ENCODE results near the gene TLR5. TPM values are rescaled to one million over a fixed set of nuclear protein-coding genes. Genes with fewer than 3 reads are reported as not detected.

The TLR5 gene
- 10 to 100 TPM in 1 of 4 donors, 1 to 10 TPM in 3; 7.6 to 16.4 (median 8.9) TPM for total RNA-seq

- H3K4me3 ChIP-seq, result peak within 1 kb of the TSS; percentile 30 to 63
- TF ChIP-seq, protein P1, sequence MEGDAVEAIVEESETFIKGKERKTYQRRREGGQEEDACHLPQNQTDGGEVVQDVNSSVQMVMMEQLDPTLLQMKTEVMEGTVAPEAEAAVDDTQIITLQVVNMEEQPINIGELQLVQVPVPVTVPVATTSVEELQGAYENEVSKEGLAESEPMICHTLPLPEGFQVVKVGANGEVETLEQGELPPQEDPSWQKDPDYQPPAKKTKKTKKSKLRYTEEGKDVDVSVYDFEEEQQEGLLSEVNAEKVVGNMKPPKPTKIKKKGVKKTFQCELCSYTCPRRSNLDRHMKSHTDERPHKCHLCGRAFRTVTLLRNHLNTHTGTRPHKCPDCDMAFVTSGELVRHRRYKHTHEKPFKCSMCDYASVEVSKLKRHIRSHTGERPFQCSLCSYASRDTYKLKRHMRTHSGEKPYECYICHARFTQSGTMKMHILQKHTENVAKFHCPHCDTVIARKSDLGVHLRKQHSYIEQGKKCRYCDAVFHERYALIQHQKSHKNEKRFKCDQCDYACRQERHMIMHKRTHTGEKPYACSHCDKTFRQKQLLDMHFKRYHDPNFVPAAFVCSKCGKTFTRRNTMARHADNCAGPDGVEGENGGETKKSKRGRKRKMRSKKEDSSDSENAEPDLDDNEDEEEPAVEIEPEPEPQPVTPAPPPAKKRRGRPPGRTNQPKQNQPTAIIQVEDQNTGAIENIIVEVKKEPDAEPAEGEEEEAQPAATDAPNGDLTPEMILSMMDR (IDR thresholded peaks at IDR 0.05), result peak; percentile 37 to 88 (median 56)
- peak in 1 of 2 donors; percentile 49 for TF ChIP-seq POLR2A (IDR thresholded peaks at IDR 0.05)
- no peaks in the 10 kb centered on the region for H3K9me3 ChIP-seq
- H3K4me1 ChIP-seq, result no peaks in the 10 kb centered on the region
- intact Hi-C loops (cut with DNase I; ENCODE audit: low total_unique reads), result no loop called here
- DNase-seq, result peak; percentile 82 to 91
- no peaks in the 10 kb centered on the region for H3K36me3 ChIP-seq
- no peaks in the 10 kb centered on the region for H3K27me3 ChIP-seq
- H3K27ac ChIP-seq, result peak within 1 kb of the TSS; percentile 7 to 79
Observed at GRCh38 chr1:223142795-223143536, at the start of gene TLR5. Gene TLR5 (minus strand): TSS chr1:223143248. CDS start chr1:223113031, 30,217 bp downstream.

- Histone ChIP-seq H3K36me3 (no peaks in the 10 kb centered on the region), H3K27ac (no peak overlapping the region), H3K9me3 (no peaks in the 10 kb centered on the region), H3K4me3 (no peak overlapping the region), H3K27me3 (no peaks in the 10 kb centered on the region), H3K4me1 (no peaks in the 10 kb centered on the region)
- intact Hi-C loops (cut with DNase I; ENCODE audit: low total_unique reads), result no loop called here
- TF ChIP-seq POLR2A (IDR thresholded peaks at IDR 0.05), result no peak
- TF ChIP-seq, protein P1 (IDR thresholded peaks at IDR 0.05), result no peak
- no peak for DNase-seq
Observed at GRCh38 chr1:223189903-223190724, 47.1 kb upstream of the TLR5 start.

- H3K27me3 ChIP-seq, result no peaks in the 10 kb centered on the region
- TF ChIP-seq, protein P1 (IDR thresholded peaks at IDR 0.05), result no peak
- TF ChIP-seq POLR2A (IDR thresholded peaks at IDR 0.05), result no peak
- H3K27ac ChIP-seq, result no peak overlapping the region
- H3K4me3 ChIP-seq, result no peak overlapping the region
- no peaks in the 10 kb centered on the region for H3K4me1 ChIP-seq
- no peaks in the 10 kb centered on the region for H3K36me3 ChIP-seq
- intact Hi-C loops (cut with DNase I; ENCODE audit: low total_unique reads), result no loop called here
- no peak for DNase-seq
- no peaks in the 10 kb centered on the region for H3K9me3 ChIP-seq
Observed at GRCh38 chr1:223189525-223189902, 46.5 kb upstream of the TLR5 start.

DNA sequence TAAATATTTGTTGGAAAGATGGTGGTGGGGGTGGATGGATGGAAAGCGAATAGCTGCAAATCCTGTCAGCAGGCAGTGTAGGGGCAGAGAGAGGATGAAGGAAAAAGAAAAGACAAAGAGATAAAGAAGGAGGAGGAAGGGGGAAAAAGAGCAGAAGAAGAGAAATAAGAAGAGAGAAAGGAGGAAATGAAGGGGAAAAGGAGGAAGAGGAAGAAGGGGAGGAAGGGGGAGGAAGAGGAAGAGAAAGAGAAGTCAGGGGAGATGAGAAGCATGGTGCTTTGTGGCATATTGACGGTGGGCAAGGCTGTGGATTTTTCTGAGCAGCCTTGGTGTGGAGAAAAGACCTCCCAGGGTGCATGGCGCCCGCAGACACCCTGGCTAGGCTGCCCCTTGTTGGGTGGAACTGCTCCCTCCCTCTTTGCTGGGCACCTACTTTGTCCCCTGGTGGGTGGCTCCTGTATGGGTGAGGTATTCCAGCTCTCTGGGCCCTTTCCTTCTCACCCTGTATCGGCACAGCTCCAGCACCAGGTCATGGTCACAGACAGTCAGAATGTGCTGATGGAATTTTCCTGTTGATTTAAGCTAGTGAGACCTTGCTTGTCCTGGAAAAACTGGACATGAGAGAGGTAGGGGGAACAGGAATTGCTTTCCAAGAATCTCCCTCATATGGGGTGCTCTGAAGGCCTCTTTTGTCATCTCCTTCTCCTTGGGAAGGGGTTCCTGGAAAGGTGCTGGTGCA lies 45.7 kb upstream of the TLR5 start:
- H3K27me3 ChIP-seq, result no peaks in the 10 kb centered on the region
- H3K9me3 ChIP-seq, result no peaks in the 10 kb centered on the region
- H3K4me1 ChIP-seq, result no peaks in the 10 kb centered on the region
- DNase-seq, result no peak
- TF ChIP-seq POLR2A (IDR thresholded peaks at IDR 0.05), result no peak
- TF ChIP-seq, protein P1 (IDR thresholded peaks at IDR 0.05), result no peak
- intact Hi-C loops (cut with DNase I; ENCODE audit: low total_unique reads), result no loop called here
- H3K4me3 ChIP-seq, result no peak overlapping the region
- no peak overlapping the region for H3K27ac ChIP-seq
- H3K36me3 ChIP-seq, result no peaks in the 10 kb centered on the region

All from uterus (tissue), 4 donors.